Muscle of leg (tissue), 11 donors: ENCODE measurements around the gene SEPSECS. TPM values are rescaled to one million over a fixed set of nuclear protein-coding genes. Genes with fewer than 3 reads are reported as not detected.

ENCODE experiments used
- DNase-seq: peaks from one replicate; pipeline ENCODE4 v3.0.0; 2013
- H3K27ac ChIP-seq: one replicate; pipeline ENCODE4 v1.5.1; 2013; ENCODE audit warnings: mild to moderate bottlenecking, low read length, control low read depth
- H3K27me3 ChIP-seq: one replicate; pipeline ENCODE4 v1.6.1; 2013; ENCODE audit warnings: low read length; ENCODE audit not compliant: control insufficient read depth, insufficient read depth
- H3K36me3 ChIP-seq: one replicate; pipeline ENCODE4 v1.6.1; 2013; ENCODE audit warnings: low read length; ENCODE audit not compliant: control insufficient read depth, insufficient read depth
- H3K4me1 ChIP-seq: one replicate; pipeline ENCODE4 v1.6.1; 2013; ENCODE audit warnings: low read length; ENCODE audit not compliant: control insufficient read depth, insufficient read depth
- H3K4me3 ChIP-seq: one replicate; pipeline ENCODE4 v1.5.1; 2013; ENCODE audit warnings: low read length, control low read depth
- H3K9me3 ChIP-seq: replicated peaks from 2 replicates; pipeline ENCODE4 v1.6.1; 2013; ENCODE audit warnings: low read depth, low read length; ENCODE audit not compliant: control insufficient read depth
- WGBS: methylation state at CpG from one replicate; pipeline ENCODE4 v1.1.5; 2013; ENCODE audit warnings: missing lambda C conversion rate; ENCODE audit not compliant: insufficient coverage; 5-methylcytosine and 5-hydroxymethylcytosine counted together
- polyA plus RNA-seq, 8 donors: library from polyadenylated mRNA; unstranded; fragments of 120-200 nt; gene quantifications; one replicate each; pipeline versions ENCODE4 v1.2.1 to v1.2.3, GENCODE V29; 2013; ENCODE audit warnings: inconsistent platforms in 1 of 8, low replicate concordance in 1 of 8; ENCODE audit not compliant: insufficient read length in 8 of 8, insufficient read depth in 1 of 8
- total RNA-seq: library from RNA; stranded (reverse); fragments of 120-200 nt; gene quantifications from one replicate; pipeline ENCODE4 v1.2.4, GENCODE V29; 2013

SEPSECS gene
- total and polyA plus RNA-seq, 9 donors = 6.1 to 10.8 (median 7.8) TPM

DNA sequence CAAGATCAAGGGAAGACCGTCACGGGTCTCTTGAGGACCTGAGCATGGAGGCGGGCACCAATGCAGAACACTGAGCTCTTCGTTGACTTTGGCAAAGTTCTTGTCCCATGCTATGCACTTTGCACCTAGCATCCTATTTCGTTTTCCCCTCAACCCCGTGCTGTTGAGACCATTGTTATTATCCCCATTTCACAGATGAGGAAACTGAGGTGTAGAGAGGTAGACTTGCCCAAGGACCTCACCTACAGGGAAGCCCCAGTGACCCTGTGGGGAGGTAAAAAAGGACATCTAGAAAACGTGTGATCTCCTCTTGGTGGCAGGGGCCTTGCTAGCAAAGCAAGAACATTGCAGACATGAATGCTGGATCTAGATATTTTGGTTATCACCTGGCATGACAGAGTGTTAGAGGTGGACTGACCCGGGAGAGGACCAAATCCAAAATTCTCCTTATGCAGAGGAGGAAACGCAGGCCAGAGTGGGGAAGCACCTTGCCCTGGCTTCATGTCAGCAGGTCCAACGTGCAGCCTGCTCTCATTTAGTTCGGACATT is 48.5 kb downstream of the SEPSECS start:
- no peaks in the 10 kb centered on the region for H3K27me3 ChIP-seq
- 77% methylated on average over 7 of the region's 11 CpGs for whole genome bisulfite sequencing
- no peaks in the 10 kb centered on the region for H3K9me3 ChIP-seq
- H3K27ac ChIP-seq = no peak overlapping the region
- no peaks in the 10 kb centered on the region for H3K36me3 ChIP-seq
- H3K4me3 ChIP-seq = no peak overlapping the region
- no peak for DNase-seq
- peaks cover 48% of the 10 kb centered on the region for H3K4me1 ChIP-seq

DNA sequence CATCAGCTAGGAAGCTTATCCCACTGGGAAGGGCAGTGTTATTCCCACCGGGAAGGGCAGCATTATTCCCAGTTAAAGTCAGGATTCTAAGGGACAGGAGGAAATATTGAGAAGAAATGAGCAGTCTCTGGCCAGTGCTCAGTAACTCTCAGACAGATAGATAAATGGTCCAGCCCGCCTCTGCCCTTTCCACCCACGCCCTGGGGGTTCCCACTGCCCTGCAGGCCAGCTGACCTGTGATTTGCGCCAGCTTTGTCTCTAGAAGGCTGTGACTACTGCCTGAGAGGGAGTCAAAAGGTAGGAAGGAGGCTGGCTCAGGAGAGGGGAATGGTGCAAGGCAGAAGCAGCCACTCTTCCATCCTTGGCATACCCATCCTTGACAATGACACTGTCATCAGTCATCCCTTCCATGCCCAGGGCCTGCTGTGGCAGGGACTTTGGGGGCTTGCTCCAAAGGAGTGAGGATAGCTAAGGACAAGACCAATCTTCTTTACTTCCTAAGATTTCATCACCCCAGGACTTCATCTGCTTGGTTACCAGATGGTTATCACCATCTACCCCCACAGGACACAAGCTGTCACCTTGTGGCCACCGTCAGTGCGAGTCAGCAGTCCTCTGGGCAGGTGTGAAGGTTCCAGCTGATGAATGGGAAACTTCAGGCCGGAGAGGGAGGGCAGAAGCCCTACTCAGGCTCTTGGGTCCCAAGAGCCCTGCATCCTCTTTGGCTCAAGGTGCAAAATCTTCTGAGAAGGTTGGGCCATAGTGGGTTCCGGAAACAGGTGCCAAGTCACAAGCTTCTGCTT is 49.5 kb downstream of the SEPSECS start:
- 87% methylated on average over 4 of the region's 8 CpGs for WGBS

DNA sequence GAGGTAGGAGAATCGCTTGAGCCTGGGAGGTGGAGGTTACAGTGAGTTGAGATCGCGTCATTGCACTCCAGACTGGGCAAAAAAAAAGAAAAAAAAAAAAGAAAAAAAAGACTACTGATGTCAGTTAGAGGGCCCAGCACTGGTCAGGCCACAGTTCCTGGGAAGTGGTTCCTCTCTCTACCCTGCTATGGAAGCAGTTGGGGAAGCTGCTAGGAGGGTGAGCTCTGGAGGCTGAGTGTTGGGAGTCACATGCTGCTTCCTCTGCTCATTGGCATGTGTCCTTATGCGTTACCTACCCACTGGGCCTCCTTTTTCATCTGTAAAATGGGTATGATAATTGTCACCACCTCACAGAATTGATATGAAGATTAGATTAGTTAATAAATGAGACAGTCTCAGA is 50.7 kb downstream of the SEPSECS start:
- WGBS = 90% methylated on average over 3 of the region's 4 CpGs
- no peak for DNase-seq
- Histone ChIP-seq H3K9me3 (no peaks in the 10 kb centered on the region), H3K36me3 (no peaks in the 10 kb centered on the region), H3K27ac (no peak overlapping the region), H3K4me1 (peaks cover 59% of the 10 kb centered on the region), H3K27me3 (no peaks in the 10 kb centered on the region), H3K4me3 (no peak overlapping the region)

More for the DNA sequence above, 49.5 kb downstream of the SEPSECS start:
- Histone ChIP-seq H3K9me3 (no peaks in the 10 kb centered on the region), H3K27me3 (no peaks in the 10 kb centered on the region), H3K4me3 (no peak overlapping the region), H3K27ac (no peak overlapping the region), H3K36me3 (no peaks in the 10 kb centered on the region), H3K4me1 (peaks cover 57% of the 10 kb centered on the region)
- DNase-seq = no peak

DNA sequence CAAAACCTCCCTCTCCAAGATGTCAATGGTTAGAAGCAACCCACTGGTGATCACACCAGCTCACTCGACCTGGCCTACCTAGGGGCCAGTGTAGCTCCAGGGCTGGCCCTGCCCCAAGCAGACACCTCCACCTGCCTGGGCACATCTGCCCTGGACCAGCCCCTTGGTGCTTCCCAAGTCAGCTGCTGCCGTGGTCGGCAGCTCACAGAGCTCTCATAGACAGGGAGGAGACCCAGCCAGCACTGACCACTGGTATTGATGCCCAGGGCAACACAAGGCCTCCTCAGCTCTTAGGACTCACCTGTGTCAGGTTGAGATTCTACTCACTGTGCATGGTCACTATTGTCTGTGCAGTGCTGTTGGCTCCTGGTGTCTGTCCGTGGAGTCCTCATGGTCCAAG is 51.7 kb downstream of the SEPSECS start:
- no peaks in the 10 kb centered on the region for H3K9me3 ChIP-seq
- no peak for DNase-seq
- H3K36me3 ChIP-seq = no peaks in the 10 kb centered on the region
- no peaks in the 10 kb centered on the region for H3K27me3 ChIP-seq
- H3K4me1 ChIP-seq = peaks cover 58% of the 10 kb centered on the region
- no peak overlapping the region for H3K4me3 ChIP-seq
- peak overlapping the region; percentile 80 for H3K27ac ChIP-seq
- 79% methylated on average over 3 of the region's 4 CpGs for WGBS

DNA sequence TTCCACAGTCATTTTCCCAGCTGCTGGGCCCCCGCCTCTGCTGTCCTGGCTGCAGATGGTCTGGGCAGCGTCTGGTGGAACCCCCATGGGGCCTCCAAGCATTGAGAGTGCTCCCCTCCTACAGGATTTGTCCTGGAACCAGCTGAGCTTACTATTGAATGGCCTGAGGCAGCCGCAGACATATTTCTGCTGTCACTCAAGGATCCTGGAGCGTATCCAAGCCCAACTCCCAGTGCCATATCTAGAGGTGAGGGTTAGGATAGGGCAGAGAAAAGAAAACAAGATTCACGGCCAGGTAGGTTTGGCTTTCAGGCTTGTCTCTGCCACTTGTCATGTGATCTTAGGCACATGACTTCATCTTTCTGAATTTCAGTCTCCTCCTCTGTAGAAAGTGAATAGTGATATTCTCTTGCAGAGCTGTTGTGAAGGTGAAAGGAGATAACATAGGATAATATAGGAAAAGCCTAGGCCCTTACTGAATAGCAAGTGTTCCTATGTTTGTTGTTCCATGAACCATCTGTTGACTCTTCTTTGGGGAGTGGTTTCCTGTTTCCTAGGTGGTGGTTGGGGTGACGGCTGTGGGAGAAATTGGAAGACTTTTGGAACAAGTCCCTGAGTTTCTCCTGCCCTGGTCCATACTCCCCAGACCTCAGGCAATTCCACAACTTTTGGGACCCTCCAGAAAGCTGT is 52.3 kb downstream of the SEPSECS start:
- 38% methylated on average over 4 of the region's 6 CpGs for WGBS
- peak; percentile 85 for DNase-seq
- Histone ChIP-seq H3K4me3 (no peak overlapping the region), H3K9me3 (no peaks in the 10 kb centered on the region), H3K4me1 (peaks cover 59% of the 10 kb centered on the region), H3K27me3 (no peaks in the 10 kb centered on the region), H3K27ac (peak overlapping the region; percentile 80), H3K36me3 (no peaks in the 10 kb centered on the region)

DNA sequence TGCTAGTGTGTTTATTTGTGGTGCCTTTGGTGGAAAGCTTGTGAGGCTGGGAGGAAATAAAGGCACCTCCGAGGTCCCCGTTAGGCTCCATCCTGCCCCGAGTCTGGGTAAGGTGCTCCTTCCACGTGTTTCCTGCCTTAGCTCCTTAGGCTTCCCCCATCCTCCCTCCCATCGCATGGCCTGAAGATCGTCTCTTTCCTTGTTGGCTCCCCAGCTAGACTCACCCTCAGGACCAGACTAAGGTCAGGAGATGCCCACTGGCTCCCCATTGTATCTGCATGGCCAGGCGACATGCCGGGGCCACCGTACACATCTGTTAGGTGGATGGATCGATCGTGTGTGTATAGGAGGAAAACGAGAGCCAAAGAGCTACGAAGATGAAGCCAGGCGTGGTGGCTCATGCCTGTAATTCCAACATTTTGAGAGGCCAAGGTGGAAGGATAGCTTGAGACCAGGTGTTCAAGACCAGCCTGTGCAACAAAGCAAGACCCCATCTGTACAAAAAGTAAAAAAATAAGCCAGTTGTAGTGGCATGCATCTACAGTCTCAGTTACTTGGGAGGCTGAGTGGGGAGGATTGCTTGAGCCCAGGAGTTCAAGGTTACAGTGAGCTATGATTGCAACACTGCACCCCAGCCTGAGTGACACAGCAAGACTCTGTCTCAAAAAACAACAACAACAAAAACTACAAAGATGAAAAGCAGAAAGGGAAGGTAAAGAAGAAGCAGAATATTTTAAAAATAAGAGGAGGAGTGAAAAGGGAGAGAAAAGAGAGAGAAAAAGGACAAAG is 53.7 kb downstream of the SEPSECS start:
- Histone ChIP-seq H3K36me3 (no peaks in the 10 kb centered on the region), H3K27me3 (no peaks in the 10 kb centered on the region), H3K4me1 (peaks cover 57% of the 10 kb centered on the region), H3K4me3 (no peak overlapping the region), H3K9me3 (no peaks in the 10 kb centered on the region), H3K27ac (no peak overlapping the region)
- WGBS = 92% methylated on average over 13 of the region's 14 CpGs
- DNase-seq = no peak

DNA sequence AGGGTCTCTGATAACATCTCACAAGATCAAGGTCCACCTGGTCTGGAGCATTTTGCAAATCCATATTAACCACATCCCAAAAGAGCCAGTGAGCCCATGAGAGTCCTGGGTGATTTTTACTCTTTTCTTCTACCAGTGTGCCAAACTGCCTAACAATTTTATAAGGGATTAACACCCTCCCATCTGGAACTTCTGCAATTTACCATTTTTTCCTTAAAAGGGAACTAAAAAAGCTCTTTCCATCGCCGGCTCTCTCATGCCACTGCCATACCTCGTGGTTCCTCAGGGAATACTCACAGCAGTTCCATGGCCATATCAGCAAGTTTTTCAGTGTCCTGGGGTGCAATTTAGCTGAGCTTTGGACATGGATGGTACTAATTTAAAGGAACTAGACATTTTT is 55.7 kb downstream of the SEPSECS start:
- no CpG with 5 or more reads among the region's 3 CpGs for WGBS
- DNase-seq = no peak
- Histone ChIP-seq H3K27me3 (no peaks in the 10 kb centered on the region), H3K4me3 (no peak overlapping the region), H3K4me1 (peaks cover 70% of the 10 kb centered on the region), H3K27ac (no peak overlapping the region), H3K36me3 (no peaks in the 10 kb centered on the region), H3K9me3 (no peaks in the 10 kb centered on the region)

GRCh38 chr4:25103418-25103817 is 56.8 kb downstream of the SEPSECS start:
- H3K27me3 ChIP-seq = no peaks in the 10 kb centered on the region
- peak; percentile 84 for DNase-seq
- WGBS = no CpG with 5 or more reads among the region's 4 CpGs

GRCh38 chr4:25101836-25102235 is 58.4 kb downstream of the SEPSECS start:
- 91% methylated on average over 4 of the region's 5 CpGs for WGBS
- H3K9me3 ChIP-seq = no peaks in the 10 kb centered on the region
- no peak overlapping the region for H3K27ac ChIP-seq
- H3K36me3 ChIP-seq = no peaks in the 10 kb centered on the region
- H3K4me1 ChIP-seq = peaks cover 64% of the 10 kb centered on the region
- no peak overlapping the region for H3K4me3 ChIP-seq
- H3K27me3 ChIP-seq = no peaks in the 10 kb centered on the region
- no peak for DNase-seq

More at GRCh38 chr4:25103418-25103817, 56.8 kb downstream of the SEPSECS start:
- Histone ChIP-seq H3K36me3 (no peaks in the 10 kb centered on the region), H3K4me3 (no peak overlapping the region), H3K27ac (peak overlapping the region; percentile 83), H3K9me3 (no peaks in the 10 kb centered on the region), H3K4me1 (peaks cover 72% of the 10 kb centered on the region)

GRCh38 chr4:25100710-25101109 is 59.5 kb downstream of the SEPSECS start:
- Histone ChIP-seq H3K4me3 (no peak overlapping the region), H3K27me3 (no peaks in the 10 kb centered on the region), H3K4me1 (peaks cover 64% of the 10 kb centered on the region), H3K9me3 (no peaks in the 10 kb centered on the region), H3K27ac (peak overlapping the region; percentile 85), H3K36me3 (no peaks in the 10 kb centered on the region)
- no peak for DNase-seq
